ENCODE measurements around the gene RBM23.
"Not testable (repeated sequence)": the region's sequence is repeated elsewhere in the genome, so short reads cannot be mapped to it uniquely, and the experiment has no call there.

Gene RBM23

DNA sequence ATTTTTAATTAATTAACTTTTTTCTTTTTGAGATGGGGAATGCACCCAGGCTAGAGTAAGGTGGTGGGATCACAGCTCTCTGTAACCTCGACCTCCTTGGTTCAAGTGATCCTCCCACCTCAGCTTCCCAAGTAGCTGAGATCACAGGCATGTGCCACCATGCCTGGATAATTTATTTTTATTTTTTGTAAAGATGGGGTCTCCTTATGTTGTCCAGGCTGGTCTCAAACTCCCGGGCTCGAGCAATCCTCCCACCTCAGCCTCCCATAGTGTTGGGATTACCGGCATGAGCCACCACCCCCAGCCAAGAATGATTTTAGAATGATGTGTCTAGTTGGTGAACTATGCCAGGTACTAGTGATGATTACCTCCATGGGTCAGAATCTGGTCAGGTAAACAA, 54.0 kb downstream of the RBM23 start:
- DNase-seq = no peak

DNA sequence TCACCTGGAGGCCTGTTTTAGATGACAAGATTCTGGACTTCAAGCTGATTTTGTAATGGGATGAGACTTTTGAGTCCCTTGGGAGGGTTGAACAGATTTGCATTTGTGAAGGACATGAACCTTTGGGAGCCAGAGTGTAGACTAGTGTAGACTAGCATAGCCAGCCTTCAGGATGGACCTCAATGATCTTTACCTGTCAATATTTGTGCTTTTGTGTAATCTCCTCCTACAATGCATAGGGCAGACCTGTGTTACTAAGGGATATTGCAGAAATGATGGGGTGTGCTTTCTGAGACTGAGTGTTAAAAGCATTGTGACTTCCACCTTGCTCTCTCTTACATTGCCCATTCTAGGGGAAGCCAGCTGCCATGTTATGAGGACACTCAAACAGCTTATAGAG, 57.3 kb downstream of the RBM23 start:
- no peak for DNase-seq

DNA sequence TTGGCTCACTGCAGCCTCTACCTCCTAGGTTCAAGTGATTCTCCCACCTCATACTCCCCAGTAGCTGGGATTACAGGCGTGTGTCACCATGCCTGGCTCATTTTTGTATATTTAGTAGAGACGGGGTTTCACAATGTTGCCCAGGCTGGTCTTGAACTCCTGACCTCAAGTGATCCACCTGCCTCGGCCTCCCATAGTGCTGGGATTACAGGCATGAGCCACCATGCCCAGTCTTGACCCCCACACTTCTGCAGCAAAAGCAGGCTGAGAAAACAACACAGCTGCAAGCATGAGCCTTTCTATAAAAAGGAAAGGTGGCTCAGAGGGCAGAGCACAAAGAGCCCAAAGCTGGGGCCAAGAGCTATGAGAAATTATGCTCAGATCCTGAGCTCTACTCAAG, 58.6 kb downstream of the RBM23 start:
- DNase-seq = not testable (repeated sequence)

DNA sequence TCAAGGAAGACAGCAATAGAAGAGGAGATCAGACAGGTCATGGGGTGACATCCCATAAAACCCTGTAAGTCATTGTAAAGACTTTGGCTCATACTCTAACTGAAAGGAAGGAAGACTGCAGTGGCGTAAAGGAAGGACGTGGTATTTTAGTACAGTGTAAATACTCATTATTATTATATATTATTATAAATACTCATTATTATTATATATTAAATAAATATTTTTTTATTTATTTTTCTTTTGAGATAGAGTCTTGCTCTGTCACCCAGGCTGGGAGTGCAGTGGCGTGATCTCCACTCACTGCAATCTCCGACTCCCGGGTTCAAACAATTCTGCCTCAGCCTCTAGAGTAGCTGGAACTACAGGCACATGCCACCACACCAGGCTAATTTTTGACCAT, 62.5 kb downstream of the RBM23 start:
- DNase-seq = no peak

DNA sequence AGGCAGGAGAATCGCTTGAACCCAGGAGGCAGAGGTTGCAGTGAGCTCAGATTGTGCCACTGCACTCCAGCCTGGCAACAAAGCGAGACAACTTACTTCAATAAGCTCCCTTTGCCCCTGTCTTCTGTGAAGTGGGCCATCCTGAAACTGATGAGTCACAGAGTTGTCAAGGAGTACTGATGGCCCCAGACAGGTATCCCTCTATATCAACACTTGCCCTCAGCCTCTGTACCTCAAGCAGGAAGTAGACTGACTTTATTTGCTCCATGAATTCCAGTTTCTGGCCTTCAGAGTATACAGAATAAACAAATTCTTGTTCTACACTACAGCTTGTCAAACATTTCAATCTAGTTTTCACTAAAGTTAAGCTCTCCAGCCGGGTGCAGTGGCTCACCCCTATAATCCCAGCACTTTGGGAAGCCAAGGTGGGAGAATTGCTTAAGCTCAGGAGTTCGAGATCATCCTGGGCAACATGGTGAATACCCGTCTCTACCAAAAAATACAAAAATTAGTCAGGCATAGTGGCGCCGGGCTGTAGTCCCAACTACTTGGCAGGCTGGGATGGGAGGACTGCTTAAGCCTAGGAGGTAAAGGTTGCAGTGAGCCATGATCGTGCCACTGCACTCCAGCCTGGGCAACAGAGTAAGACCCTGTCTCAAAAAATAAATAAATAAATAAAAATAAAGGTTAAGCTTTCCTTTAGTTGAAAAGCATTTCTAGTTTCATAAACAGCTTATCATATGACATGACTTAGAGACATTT, 63.8 kb downstream of the RBM23 start:
- DNase-seq = no peak

DNA sequence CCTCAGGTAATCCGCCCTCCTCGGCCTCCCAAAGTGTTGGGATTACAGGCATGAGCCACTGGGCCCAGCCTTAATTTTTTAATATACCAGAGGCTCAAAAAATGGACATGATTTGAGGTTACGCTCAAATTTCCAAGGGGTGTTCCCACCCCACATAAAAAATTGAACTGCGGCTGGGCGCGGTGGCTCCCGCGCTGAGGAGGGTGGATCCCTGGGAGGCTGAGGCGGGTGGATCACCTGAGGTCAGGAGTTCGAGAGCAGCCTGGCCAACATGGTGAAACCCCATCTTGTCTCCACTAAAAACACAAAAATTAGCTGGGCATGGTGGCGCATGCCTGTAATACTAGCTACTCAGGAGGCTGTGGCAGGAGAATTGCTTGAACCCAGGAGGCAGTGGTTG, 64.7 kb downstream of the RBM23 start:
- DNase-seq = not testable (repeated sequence)

DNA sequence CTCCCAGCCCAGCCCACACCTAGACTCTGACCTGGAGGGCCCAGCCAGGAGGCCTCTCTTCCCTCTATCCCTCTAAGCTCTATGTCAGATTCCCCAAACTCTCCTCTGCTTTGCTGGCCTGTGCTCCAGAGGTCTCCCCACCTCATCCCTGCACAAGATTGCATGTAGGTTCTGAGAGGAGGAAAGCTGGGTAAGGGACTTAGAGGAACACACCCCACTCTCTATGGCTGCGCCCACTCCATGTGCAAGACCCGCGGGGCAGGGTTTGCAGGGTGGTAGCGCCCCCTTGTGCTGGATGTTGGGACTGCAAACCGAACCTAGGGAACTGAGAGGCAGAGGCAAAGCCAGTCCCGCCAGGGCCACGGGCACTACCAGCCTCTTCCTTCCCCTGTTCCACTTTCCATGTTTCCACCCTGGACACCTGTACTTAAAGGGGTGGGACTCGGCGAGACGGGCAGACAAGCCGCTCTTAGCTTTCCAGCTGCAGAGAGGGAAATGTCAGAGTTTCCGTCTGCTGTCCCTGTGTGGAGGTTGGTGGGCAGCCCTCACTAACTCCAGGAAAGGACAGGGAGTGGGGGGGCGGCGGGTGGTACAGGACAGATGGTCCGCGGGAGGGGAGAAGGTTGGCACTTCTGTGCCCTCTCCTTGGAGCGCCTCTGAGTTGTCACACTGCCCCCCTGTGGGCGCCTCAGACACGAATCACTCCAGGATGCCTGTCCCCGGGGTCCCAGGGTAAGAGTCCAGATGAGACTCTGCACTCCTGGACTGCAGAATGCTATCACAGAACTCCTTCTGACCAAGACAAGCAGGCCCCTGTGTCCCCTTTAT, 65.8 kb downstream of the RBM23 start:
- peak; percentile 90 for DNase-seq

DNA sequence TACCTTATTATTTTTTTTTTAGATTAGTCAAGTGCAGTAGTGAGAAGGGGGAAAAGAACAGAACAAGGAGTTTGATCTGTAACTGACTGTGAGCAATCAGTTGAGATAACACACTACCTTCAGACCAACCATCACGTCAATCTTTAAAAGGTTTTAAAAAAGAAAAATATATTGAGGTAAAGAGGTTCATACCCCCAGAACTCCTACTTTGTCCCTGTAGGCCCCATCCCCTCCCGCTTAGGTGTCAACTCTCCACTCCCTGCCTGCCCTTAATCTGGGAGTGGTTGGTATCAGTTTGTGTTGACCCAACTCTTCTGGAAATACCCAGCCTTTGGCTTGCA, 66.4 kb downstream of the RBM23 start:
- no peak for DNase-seq

DNA sequence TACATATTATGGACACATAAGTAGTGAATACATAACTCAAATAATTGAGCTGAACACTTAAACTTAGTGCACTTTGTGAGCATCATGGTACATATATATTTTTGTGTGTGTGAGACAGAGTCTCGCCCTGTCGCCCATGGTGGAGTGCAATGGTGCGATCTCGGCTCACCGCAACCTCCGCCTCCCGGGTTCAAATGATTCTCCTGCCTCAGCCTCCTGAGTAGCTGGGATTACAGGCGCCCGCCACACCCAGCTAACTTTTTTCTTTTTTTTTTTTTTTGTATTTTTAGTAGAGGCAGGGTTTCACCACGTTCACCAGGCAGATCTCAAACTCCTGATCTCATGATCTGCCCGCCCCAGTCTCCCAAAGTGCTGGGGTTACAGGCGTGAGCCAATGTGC, 66.8 kb downstream of the RBM23 start:
- DNase-seq = not testable (repeated sequence)

DNA sequence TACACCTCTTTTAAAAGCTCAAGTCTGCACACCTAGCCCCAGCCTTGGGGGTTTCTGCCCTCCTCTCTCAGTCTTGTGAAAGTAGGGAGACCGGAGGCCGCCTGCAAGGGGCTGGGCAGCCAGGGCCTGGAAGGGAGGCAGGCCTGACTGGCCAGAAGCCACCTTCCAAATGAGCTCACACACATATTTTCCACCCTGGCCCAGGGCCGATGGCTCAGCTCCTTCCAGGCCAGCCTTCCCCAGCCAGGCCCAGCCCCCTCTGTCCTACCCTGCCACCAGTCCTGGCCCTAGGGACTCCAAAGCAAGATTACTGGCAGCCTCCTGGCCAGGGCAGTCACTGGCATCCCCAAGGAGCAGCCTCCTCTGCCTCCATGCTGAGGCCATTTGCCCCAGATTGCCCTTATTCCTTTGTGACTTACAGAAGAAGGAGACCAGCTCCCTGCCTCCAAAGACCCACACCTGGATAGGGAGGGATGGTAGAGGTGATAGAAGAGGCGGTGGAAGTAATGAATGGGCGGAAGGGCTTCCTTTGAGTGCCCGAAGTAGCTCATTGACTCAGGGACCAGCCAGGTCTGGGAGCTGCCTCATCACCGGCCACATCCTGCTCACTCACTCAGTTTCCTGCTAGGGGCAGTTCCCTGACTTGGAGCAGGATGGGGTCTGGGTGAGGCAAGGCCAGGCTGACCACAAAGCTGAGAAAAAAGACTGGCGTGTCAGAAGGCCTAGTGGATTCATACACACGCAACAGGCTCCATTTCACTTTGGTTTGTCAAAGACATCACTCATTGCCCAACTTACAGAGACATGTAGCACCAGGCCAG, 67.8 kb downstream of the RBM23 start:
- no peak for DNase-seq

DNA sequence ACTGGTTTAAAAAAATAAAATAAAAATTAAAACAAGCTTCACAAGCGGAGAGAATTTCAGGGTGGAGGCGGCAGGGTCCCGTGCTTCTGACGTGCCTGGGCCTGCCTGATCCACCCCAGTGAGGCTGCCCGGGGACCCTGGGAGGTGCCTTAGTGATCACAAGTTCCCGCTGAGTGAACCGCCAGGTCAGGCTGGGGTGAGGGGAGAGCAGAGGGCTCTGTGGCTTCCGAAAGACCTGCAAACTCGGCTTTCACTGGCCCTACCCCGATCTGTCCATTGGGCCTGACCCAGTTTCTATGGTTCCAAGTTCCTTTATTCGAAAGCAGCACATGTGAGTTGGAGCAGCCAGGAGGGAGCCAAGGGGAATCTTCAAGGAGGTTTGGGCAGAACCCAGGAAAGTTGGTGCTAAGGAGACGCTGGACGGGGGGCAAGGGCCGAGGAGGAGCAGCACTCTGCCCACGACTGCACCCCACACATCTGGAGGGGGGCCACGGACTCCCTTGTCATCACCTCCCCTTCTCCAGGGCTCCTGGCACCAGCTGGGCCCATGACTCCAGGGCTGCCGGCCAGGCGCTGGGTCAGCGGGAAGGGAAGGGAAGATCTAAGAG, 69.6 kb downstream of the RBM23 start:
- DNase-seq = no peak

DNA sequence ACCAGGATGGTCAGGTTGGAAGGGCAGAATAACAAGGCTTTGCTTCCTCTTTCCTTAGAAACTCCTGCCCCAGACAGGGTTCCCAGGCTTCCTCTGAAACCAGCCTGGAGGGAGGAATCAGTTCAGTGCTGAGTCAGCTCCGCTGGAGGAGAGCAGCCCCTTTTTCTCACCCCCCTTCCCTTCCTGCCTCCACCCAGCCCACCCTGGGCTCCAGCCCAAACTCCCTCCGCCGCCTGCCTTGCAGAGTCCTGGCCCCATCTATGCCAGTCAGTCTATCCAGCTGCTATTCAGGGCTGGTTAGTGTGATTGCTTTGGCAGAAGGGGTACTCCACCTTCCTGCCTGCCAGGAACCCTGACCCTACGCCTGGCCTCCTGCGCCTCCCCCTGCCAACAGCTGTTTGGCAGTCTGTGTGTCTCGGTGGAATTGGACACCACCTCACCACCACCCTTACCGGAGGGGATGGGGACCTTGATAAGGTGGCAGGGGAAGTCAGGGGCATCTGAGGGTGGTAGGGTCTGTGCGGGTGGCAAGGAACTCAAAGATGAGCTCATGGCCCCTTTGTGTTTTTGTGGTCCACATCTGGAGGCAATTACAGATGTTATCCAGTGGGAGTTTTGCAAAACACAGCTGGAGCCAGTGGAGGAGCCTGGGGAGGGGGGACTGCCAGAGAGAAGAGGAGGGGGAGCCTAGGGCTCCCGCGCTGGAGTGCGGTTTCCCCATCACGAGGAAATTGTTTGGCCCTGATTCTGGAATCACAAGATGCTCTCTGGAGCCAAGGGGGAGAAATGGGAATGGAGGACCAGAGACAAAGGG, 70.4 kb downstream of the RBM23 start:
- no peak for DNase-seq

DNA sequence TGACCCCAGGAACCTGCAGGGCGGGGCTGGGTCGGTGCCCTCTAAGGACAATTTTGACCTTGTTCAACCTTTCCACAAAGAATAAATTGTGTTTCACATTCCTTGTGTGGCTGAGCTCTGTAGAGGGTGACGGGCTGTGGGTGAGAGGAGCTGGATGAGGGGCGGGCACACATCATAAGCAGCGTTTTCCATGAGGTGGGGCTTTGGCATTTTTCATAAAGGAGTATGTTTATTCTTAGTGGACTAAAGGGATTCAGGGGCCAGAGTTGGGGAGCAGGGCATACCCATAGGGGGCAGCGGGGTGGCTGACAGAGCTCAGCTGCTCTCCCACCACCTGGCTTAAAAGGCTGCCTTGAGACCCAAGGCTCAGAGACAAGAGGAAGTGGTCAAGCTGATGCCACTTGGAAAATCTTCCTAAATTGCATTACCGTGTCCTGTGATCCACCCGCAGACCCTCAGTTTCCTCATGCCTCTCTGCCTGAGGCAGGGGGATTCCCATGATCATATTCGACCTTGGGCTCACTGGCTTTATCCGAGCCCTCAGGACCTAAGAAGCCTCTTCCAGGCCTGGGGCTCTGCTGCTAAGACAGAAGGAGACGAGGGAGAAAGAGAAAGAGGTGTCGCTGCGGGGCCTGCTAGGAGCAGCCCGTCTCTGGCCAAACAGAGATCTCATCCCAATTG, 71.1 kb downstream of the RBM23 start:
- DNase-seq = no peak

DNA sequence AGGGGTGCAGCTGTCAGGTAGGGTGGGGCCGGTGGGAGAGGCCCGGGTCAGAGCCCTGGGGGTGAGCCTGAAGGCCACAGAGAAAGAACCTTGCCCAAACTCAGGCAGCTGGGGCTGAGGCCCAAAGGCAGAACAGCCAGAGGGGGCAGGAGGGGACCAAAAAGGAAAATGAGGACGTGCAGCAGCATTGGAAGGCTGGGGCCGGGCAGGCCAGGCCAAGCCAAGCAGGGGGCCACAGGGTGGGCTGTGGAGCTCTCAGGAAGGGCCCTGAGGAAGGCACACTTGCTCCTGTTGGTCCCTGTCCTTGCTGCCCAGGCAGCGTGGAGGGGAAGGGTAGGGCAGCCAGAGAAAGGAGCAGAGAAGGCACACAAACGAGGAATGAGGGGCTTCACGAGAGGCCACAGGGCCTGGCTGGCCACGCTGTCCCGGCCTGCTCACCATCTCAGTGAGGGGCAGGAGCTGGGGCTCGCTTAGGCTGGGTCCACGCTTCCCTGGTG, 72.1 kb downstream of the RBM23 start:
- no peak for DNase-seq

DNA sequence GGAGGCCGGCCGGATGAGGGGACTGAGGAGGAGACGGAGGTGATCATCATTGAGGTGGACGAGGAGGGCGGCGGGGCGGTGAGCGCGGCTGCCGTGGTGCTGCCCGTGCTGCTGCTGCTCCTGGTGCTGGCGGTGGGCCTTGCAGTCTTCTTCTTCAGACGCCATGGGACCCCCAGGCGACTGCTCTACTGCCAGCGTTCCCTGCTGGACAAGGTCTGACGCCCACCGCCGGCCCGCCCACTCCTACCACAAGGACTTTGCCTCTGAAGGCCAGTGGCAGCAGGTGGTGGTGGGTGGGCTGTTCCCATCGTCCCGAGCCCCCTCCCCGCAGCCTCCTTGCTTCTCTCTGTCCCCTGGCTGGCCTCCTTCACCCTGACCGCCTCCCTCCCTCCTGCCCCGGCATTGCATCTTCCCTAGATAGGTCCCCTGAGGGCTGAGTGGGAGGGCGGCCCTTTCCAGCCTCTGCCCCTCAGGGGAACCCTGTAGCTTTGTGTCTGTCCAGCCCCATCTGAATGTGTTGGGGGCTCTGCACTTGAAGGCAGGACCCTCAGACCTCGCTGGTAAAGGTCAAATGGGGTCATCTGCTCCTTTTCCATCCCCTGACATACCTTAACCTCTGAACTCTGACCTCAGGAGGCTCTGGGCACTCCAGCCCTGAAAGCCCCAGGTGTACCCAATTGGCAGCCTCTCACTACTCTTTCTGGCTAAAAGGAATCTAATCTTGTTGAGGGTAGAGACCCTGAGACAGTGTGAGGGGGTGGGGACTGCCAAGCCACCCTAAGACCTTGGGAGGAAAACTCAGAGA, 72.9 kb downstream of the RBM23 start:
- no peak for DNase-seq

DNA sequence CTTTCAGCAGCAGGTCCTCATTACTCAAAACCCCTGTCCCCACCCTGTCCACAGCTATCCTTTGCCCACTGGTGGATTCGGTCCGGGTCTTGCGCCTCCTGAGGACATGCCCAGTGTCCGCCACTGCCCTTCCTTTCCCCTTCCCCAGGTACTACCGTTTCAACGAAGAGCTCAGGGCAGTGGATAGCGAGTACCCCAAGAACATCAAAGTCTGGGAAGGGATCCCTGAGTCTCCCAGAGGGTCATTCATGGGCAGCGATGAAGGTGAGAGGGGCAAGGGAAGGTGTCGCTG, 73.9 kb downstream of the RBM23 start:
- no peak for DNase-seq

DNA sequence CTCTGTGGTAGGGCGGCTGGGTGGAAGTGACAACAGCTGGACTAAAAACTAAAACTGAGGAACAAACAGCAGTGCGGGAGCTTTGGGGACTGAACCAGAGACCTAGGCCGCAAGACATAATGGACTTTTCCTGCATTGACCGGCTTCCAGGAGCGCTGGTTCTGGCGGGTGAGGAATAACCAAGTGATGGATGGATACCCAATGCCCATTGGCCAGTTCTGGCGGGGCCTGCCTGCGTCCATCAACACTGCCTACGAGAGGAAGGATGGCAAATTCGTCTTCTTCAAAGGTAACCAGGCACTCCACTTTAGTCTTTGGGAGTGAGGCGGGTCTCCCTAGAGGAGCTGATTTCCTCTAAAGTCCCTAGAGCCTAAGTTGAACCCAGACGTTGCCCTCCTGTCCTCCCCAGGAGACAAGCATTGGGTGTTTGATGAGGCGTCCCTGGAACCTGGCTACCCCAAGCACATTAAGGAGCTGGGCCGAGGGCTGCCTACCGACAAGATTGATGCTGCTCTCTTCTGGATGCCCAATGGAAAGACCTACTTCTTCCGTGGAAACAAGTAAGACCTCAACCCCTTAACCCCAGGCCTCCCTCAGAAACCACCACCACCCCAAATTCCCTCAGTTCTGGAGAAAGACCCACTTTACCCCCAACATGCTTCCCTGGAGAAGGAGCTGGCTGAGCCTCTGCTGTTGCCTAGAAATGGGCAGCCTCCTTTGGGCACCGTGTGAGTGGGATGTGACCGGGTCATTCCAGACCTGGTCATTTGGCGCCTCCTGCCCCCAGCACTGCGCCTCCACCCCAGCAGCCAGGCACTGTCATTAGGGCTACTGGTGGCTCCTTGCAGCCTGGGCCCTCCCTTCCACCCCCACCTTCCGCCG, 74.5 kb downstream of the RBM23 start:
- DNase-seq = no peak

Measured in effector CD8-positive, alpha-beta T cell (primary cell).